GM12878 (cell line): ENCODE results near the gene BCAS3. TPM values are rescaled to one million over a fixed set of nuclear protein-coding genes. Genes with fewer than 3 reads are reported as not detected.

ENCODE experiments used
- ATAC-seq: fragments of 200-7000 bp; cut with Tn5 transposase; 3 replicates; pipeline ENCODE4 v1.9.1; 2020; ENCODE audit warnings: mild to moderate bottlenecking, moderate library complexity
- BruUV-seq: library from RNA; stranded (reverse); fragments of 400-500 nt; replicated peaks from 2 replicates; lab custom pipeline; 2021; lab: Mats Ljungman, UMichigan
- CTCF ChIA-PET: fragments of 300-600 bp; sonication (Branson Sonifier 250); formaldehyde crosslinking; extraction: SDS; loops from one replicate; lab custom pipeline; 2021; ENCODE audit warnings: inconsistent platforms; lab: Yijun Ruan, JAX
- POLR2A ChIA-PET: fragments of 350-600 bp; formaldehyde crosslinking; extraction: SDS; loops from one replicate; lab custom pipeline; 2021; ENCODE audit warnings: inconsistent platforms; lab: Charles Lee
- RAD21 ChIA-PET: fragments of 300-600 bp; sonication (Branson Sonifier 250); formaldehyde crosslinking; loops from one replicate; lab custom pipeline; 2023; ENCODE audit warnings: antibody characterized with exemption; ENCODE audit not compliant: unreplicated experiment; lab: Charles Lee
- SMC1A ChIA-PET: fragments of 300-600 bp; sonication (Branson Sonifier 250); formaldehyde crosslinking; loops from one replicate; lab custom pipeline; 2023; ENCODE audit not compliant: unreplicated experiment, uncharacterized antibody; lab: Charles Lee
- DNase-seq: peaks from one replicate; pipeline ENCODE4 v3.0.0-alpha.2; 2011; ENCODE audit warnings: low read depth, low spot score
- FAIRE-seq: peaks from 3 replicates; lab custom pipeline; 2011; peaks lifted over from hg19 to GRCh38; lab: Jason Lieb, UNC
- H2AFZ ChIP-seq: 2 replicates; pipeline ENCODE4 v1.6.0; 2011; ENCODE audit warnings: low read depth, low read length, control low read depth; ENCODE audit not compliant: control insufficient read depth
- H3K27ac ChIP-seq: 2 replicates; pipeline ENCODE4 v1.5.1; 2011; ENCODE audit warnings: control low read depth; ENCODE audit not compliant: control insufficient read depth, insufficient read depth
- H3K27me3 ChIP-seq, 2 experiments: replicated peaks in 1 of 2; 2 replicates each; pipeline versions ENCODE4 v1.6.0 to v1.6.1; 2011; ENCODE audit warnings: low read length in 1 of 2; ENCODE audit not compliant: control insufficient read depth in 2 of 2, insufficient read depth in 2 of 2
- H3K36me3 ChIP-seq, 2 experiments: 2 replicates each; pipeline ENCODE4 v1.5.1; 2011; ENCODE audit warnings: low read length in 1 of 2; ENCODE audit not compliant: control insufficient read depth in 2 of 2, insufficient read depth in 2 of 2
- H3K4me1 ChIP-seq: 2 replicates; pipeline ENCODE4 v1.6.1; 2011; ENCODE audit warnings: mild to moderate bottlenecking, low read length, moderate library complexity, mixed read lengths; ENCODE audit not compliant: control insufficient read depth, insufficient read depth
- H3K4me2 ChIP-seq: 2 replicates; pipeline ENCODE4 v1.6.0; 2011; ENCODE audit warnings: control low read depth; ENCODE audit not compliant: control insufficient read depth, insufficient read depth
- H3K4me3 ChIP-seq: fragments of 200-600 bp; sonication (generic); 2 replicates; pipeline ENCODE4 v1.5.1; 2016
- H3K79me2 ChIP-seq: 2 replicates; pipeline ENCODE4 v1.6.0; 2011; ENCODE audit warnings: low read length; ENCODE audit not compliant: control insufficient read depth, insufficient read depth
- H3K9ac ChIP-seq: 2 replicates; pipeline ENCODE4 v1.8.0; 2011; ENCODE audit warnings: low read length, control low read depth, mixed read lengths; ENCODE audit not compliant: control insufficient read depth, insufficient read depth
- H3K9me3 ChIP-seq: replicated peaks from 3 replicates; pipeline ENCODE4 v1.5.1; 2011; ENCODE audit warnings: mild to moderate bottlenecking, low read length; ENCODE audit not compliant: control insufficient read depth, insufficient read depth
- H4K20me1 ChIP-seq: 2 replicates; pipeline ENCODE4 v1.6.0; 2011; ENCODE audit not compliant: control insufficient read depth, insufficient read depth
- BCLAF1 ChIP-seq: fragments of 450-650 bp; IDR thresholded peaks from 2 replicates; pipeline ENCODE4 v1.6.1; 2017; ENCODE audit warnings: antibody characterized with exemption, mild to moderate bottlenecking, moderate library complexity
- CBFB ChIP-seq: IDR thresholded peaks from 2 replicates; pipeline ENCODE4 v1.6.1; 2016; ENCODE audit warnings: antibody characterized with exemption, low read depth
- CBX5 ChIP-seq: sonication (generic); IDR thresholded peaks from 2 replicates; pipeline ENCODE4 v1.6.1; 2016; ENCODE audit warnings: low read depth, moderate library complexity, mild to moderate bottlenecking, inconsistent platforms
- CHD1 ChIP-seq: IDR thresholded peaks from 2 replicates; pipeline ENCODE4 v1.6.1; 2012; ENCODE audit warnings: low read depth, low read length, improper control_type of control experiment
- ELK1 ChIP-seq: IDR thresholded peaks from 2 replicates; pipeline ENCODE4 v1.6.1; 2012; ENCODE audit warnings: low read depth, low read length, improper control_type of control experiment
- ESRRA ChIP-seq: IDR thresholded peaks from 2 replicates; pipeline ENCODE4 v1.6.1; 2012; ENCODE audit warnings: mild to moderate bottlenecking, low read length, improper control_type of control experiment
- KDM1A ChIP-seq: fragments of 200-600 bp; sonication (generic); IDR thresholded peaks from 2 replicates; pipeline ENCODE4 v1.6.1; 2016; ENCODE audit warnings: borderline replicate concordance
- LARP7 ChIP-seq: fragments of 450-650 bp; IDR thresholded peaks from 2 replicates; pipeline ENCODE4 v1.6.1; 2017; ENCODE audit warnings: mild to moderate bottlenecking
- MXI1 ChIP-seq: fragments of 150-350 bp; IDR thresholded peaks from 2 replicates; pipeline ENCODE4 v1.6.1; 2011; ENCODE audit warnings: low read depth, mild to moderate bottlenecking, inconsistent platforms, low read length, improper control_type of control experiment
- MYB ChIP-seq: fragments of 150-350 bp; IDR thresholded peaks from 2 replicates; pipeline ENCODE4 v1.6.1; 2014; ENCODE audit warnings: mild to moderate bottlenecking, low read depth, low read length, borderline replicate concordance
- POLR2AphosphoS2 ChIP-seq: IDR thresholded peaks from 2 replicates; pipeline ENCODE4 v1.6.1; 2011; ENCODE audit warnings: low read depth, mild to moderate bottlenecking, low read length, improper control_type of control experiment, moderate library complexity
- SKIL ChIP-seq: fragments of 450-650 bp; IDR thresholded peaks from 2 replicates; pipeline ENCODE4 v1.6.1; 2017; ENCODE audit warnings: mild to moderate bottlenecking, low read depth, inconsistent platforms; ENCODE audit not compliant: poor library complexity, severe bottlenecking
- SREBF2 ChIP-seq: IDR thresholded peaks from 2 replicates; pipeline ENCODE4 v1.6.1; 2012; ENCODE audit warnings: mild to moderate bottlenecking, low read length
- ZBED1 ChIP-seq: IDR thresholded peaks from 2 replicates; pipeline ENCODE4 v1.6.1; 2016; ENCODE audit warnings: borderline replicate concordance
- ZSCAN29 ChIP-seq: fragments of 450-650 bp; IDR thresholded peaks from 2 replicates; pipeline ENCODE4 v1.6.1; 2017; ENCODE audit warnings: mild to moderate bottlenecking, moderate library complexity
- WGBS: methylation state at CpG from one replicate; pipeline ENCODE4 v1.1.6; 2016; ENCODE audit warnings: low lambda C conversion rate; ENCODE audit not compliant: insufficient replicate concordance, insufficient coverage; ENCODE audit errors: missing lambda C conversion rate; 5-methylcytosine and 5-hydroxymethylcytosine counted together
- in situ Hi-C: fragments of 300-500 bp; cut with MboI; formaldehyde crosslinking; loops from 9 replicates; pipeline ENCODE4 v1.14.3; 2018; ENCODE audit warnings: mixed read lengths
- intact Hi-C: fragments of 100-400 bp; cut with micrococcal nuclease; formaldehyde crosslinking; loops from one replicate; pipeline ENCODE4 v1.14.2; 2022; ENCODE audit not compliant: unreplicated experiment
- polyA plus RNA-seq, 11 experiments: library from polyadenylated mRNA; depleted of rRNA in 4 of 11; unstranded in 6 of 11; stranded (reverse) in 5 of 11; fragments of >200 nt; fragmentation: Nextera tagmentation in 4 of 11; fragmentation: Illumina TruSeq in 1 of 11; extraction: Ambion mirVana in 4 of 11; extraction: Trizol in 1 of 11; gene quantifications; 1 replicate in 1 of 11; 2 replicates in 10 of 11; pipeline versions ENCODE4 v1.2.1 to v1.2.3, GENCODE V29; 2011 to 2016; ENCODE audit warnings: inconsistent platforms in 2 of 11, missing spikeins in 2 of 11, low read depth in 1 of 11
- total RNA-seq, 4 experiments: library from RNA; depleted of rRNA in 3 of 4; stranded (reverse); fragments of >200 nt in 3 of 4; fragmentation: Illumina TruSeq in 1 of 4; extraction: Trizol in 1 of 4; gene quantifications; 2 replicates each; pipeline versions ENCODE4 v1.2.1 to v1.2.3, GENCODE V29; 2013 to 2021
- TF ChIP-seq, protein P1 (sequence below), 3 experiments: IDR thresholded peaks in 2 of 3; conservative IDR thresholded peaks in 1 of 3; 2 replicates each; pipeline ENCODE4 v1.5.1; 2011; ENCODE audit warnings: low read depth in 3 of 3, low read length in 3 of 3, mild to moderate bottlenecking in 3 of 3, control low read depth in 2 of 3, moderate library complexity in 2 of 3, inconsistent platforms in 1 of 3, mixed read lengths in 1 of 3; ENCODE audit not compliant: control insufficient read depth in 2 of 3, insufficient read depth in 1 of 3; ENCODE audit errors: extremely low read depth in 1 of 3

The BCAS3 gene
- total and polyA plus RNA-seq, 10 of the 15 experiments (the other 5 are each of a cell fraction or from before 2014, with no cell fraction given), result 2.1 to 11.0 (median 6.6) TPM

- ChIA-PET SMC1A (interaction anchor here (0.6 to 1.0 kb wide), 2 partner anchors 9 to 829 kb away, joined by 3 read pairs; no protein-coding TSS in a partner anchor), RAD21 (no interaction called here), CTCF (interaction anchor here (0.6 to 1.1 kb wide), 2 partner anchors 17 to 22 kb away, joined by 3 to 4 read pairs; no protein-coding TSS in a partner anchor), POLR2A (interaction anchor here (0.5 kb wide), 1 partner anchor 858 kb away, joined by 3 read pairs; no protein-coding TSS in a partner anchor)
- Histone ChIP-seq H3K9ac (no peak overlapping the region), H3K4me2 (no peak overlapping the region), H3K4me3 (no peak overlapping the region), H3K79me2 (no peaks in the 10 kb centered on the region), H3K27me3 (no peaks in the 10 kb centered on the region), H3K4me1 (no peaks in the 10 kb centered on the region), H3K36me3 (no peaks in the 10 kb centered on the region), H3K27ac (no peak overlapping the region), H3K9me3 (no peaks in the 10 kb centered on the region), H4K20me1 (no peaks in the 10 kb centered on the region), H2AFZ (no peak overlapping the region)
- FAIRE-seq (no peak), DNase-seq (no peak), ATAC-seq (no peak)
- in situ Hi-C loops, result no loop called here
- WGBS, result 52% methylated on average over 6 of the region's 6 CpGs
- BruUV-seq, result no TSS peak
- intact Hi-C loops, result no loop called here
- TF ChIP-seq ESRRA (no peak), CBFB (no peak), SKIL (no peak), SREBF2 (no peak), POLR2AphosphoS2 (no peak), BCLAF1 (no peak), CHD1 (no peak), ZBED1 (no peak), MXI1 (no peak), ZSCAN29 (no peak), ELK1 (no peak), LARP7 (no peak), KDM1A (no peak), MYB (no peak), CBX5 (no peak)
- TF ChIP-seq, protein P1, sequence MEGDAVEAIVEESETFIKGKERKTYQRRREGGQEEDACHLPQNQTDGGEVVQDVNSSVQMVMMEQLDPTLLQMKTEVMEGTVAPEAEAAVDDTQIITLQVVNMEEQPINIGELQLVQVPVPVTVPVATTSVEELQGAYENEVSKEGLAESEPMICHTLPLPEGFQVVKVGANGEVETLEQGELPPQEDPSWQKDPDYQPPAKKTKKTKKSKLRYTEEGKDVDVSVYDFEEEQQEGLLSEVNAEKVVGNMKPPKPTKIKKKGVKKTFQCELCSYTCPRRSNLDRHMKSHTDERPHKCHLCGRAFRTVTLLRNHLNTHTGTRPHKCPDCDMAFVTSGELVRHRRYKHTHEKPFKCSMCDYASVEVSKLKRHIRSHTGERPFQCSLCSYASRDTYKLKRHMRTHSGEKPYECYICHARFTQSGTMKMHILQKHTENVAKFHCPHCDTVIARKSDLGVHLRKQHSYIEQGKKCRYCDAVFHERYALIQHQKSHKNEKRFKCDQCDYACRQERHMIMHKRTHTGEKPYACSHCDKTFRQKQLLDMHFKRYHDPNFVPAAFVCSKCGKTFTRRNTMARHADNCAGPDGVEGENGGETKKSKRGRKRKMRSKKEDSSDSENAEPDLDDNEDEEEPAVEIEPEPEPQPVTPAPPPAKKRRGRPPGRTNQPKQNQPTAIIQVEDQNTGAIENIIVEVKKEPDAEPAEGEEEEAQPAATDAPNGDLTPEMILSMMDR (IDR thresholded peaks at IDR 0.05 in 2 of 3, conservative IDR thresholded peaks at IDR 0.05 in 1 of 3; ENCODE audit: control insufficient read depth in 2 of 3, extremely low read depth in 1 of 3, insufficient read depth in 1 of 3, low read depth in 3 of 3, low read length in 3 of 3), result no peak
Measured at GRCh38 chr17:61149106-61149825, 471.6 kb downstream of the BCAS3 start.
